ENCODE measurements around the gene STARD3NL.

DNA sequence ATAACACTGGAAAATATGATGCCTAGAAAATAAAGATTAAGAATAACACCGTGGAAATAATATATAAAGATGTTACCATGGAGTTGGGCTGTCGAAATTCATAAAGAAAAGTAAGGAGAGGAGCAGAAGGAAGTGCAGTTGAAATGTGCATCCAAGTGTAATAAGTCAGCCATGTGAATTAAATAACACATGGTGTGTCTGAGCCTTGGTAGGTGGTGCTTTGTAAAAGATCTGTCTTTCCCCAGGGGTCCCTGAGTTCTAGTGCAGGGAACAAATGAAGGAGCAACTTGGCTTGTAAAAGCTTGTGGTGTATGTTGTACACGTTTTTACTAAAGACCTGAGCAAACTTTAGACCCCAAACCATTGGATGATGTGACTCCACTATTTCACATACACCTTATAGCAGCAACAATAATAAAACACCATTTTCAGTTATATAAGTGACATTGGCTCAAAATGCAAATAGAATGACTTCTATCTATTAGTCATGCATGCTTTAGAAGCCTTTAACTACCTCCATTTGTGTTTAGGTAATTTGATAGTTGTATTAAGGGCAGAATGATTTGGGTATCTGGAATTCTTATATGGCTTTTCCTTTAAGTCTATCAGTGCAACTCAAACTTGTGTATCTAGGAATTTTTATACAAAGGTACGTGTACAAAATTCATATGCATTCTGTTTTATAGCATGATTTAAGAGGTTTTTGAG lies 11.3 kb downstream of the STARD3NL start:
- TF ChIP-seq EZH2 (IDR thresholded peaks at IDR 0.05; ENCODE audit: insufficient read depth, poor library complexity, severe bottlenecking) (no peak), EZH2phosphoT487 (IDR thresholded peaks at IDR 0.05; ENCODE audit: insufficient read depth, low read depth) (no peak)

All from GM23248 (cell line).